CD4-positive, alpha-beta memory T cell (primary cell): ENCODE data around the gene TUBA1A. TPM values are rescaled to one million over a fixed set of nuclear protein-coding genes. Genes with fewer than 3 reads are reported as not detected.

ENCODE experiments used
- CTCF ChIA-PET: fragments of 350-600 bp; sonication (Branson Sonifier 250); formaldehyde crosslinking; loops from one replicate; lab custom pipeline; 2021; ENCODE audit warnings: inconsistent platforms; ENCODE audit not compliant: partially characterized antibody; lab: Charles Lee
- POLR2A ChIA-PET: fragments of 350-600 bp; sonication (Branson Sonifier 250); formaldehyde crosslinking; loops from one replicate; lab custom pipeline; 2021; ENCODE audit not compliant: partially characterized antibody; lab: Charles Lee
- DNase-seq, 5 donors: peaks; one replicate each; pipeline versions ENCODE4 v3.0.0 to v3.0.0-alpha.2; 2020 to 2022; ENCODE audit warnings: mixed read lengths in 1 of 5
- H3K27ac ChIP-seq: one replicate; pipeline ENCODE4 v1.7.0; 2013; ENCODE audit warnings: low read depth, low read length
- H3K27me3 ChIP-seq: 2 replicates; pipeline ENCODE4 v1.7.0; 2013; ENCODE audit warnings: mild to moderate bottlenecking, low read length, moderate library complexity; ENCODE audit not compliant: insufficient read depth
- H3K36me3 ChIP-seq: 2 replicates; pipeline ENCODE4 v1.7.0; 2013; ENCODE audit warnings: mild to moderate bottlenecking, low read length, moderate library complexity; ENCODE audit not compliant: insufficient read depth
- H3K4me1 ChIP-seq: 2 replicates; pipeline ENCODE4 v1.7.0; 2013; ENCODE audit warnings: mild to moderate bottlenecking, low read length, moderate library complexity; ENCODE audit not compliant: insufficient read depth
- H3K4me3 ChIP-seq, 2 donors: one replicate each; pipeline ENCODE4 v1.7.0; 2013; ENCODE audit warnings: low read length in 2 of 2, mild to moderate bottlenecking in 1 of 2
- H3K9me3 ChIP-seq, 2 donors: one replicate each; pipeline ENCODE4 v1.7.0; 2013; ENCODE audit warnings: low read length in 2 of 2, control low read depth in 1 of 2; ENCODE audit not compliant: control insufficient read depth in 1 of 2
- H3K27ac Mint-ChIP-seq, 7 donors: one replicate each; pipeline ENCODE4 v1.8.0; 2020 to 2021; ENCODE audit warnings: mixed read lengths in 7 of 7, mild to moderate bottlenecking in 6 of 7, inconsistent platforms in 3 of 7, moderate library complexity in 3 of 7
- H3K27me3 Mint-ChIP-seq, 2 donors: one replicate each; pipeline ENCODE4 v1.8.0; 2020 to 2021; ENCODE audit warnings: mixed read lengths in 2 of 2
- H3K36me3 Mint-ChIP-seq, 2 donors: one replicate each; pipeline ENCODE4 v1.8.0; 2020 to 2021; ENCODE audit warnings: mixed read lengths in 2 of 2, inconsistent platforms in 1 of 2, mild to moderate bottlenecking in 1 of 2
- H3K4me1 Mint-ChIP-seq, 4 donors: one replicate each; pipeline ENCODE4 v1.8.0; 2020 to 2021; ENCODE audit warnings: mixed read lengths in 4 of 4, mild to moderate bottlenecking in 1 of 4
- H3K4me3 Mint-ChIP-seq, 8 donors: one replicate each; pipeline ENCODE4 v1.8.0; 2020 to 2021; ENCODE audit warnings: mixed read lengths in 8 of 8, mild to moderate bottlenecking in 7 of 8, moderate library complexity in 6 of 8, inconsistent platforms in 3 of 8
- H3K9me3 Mint-ChIP-seq, 8 donors: one replicate each; pipeline ENCODE4 v1.8.0; 2020 to 2021; ENCODE audit warnings: mixed read lengths in 8 of 8, mild to moderate bottlenecking in 5 of 8, inconsistent platforms in 3 of 8, moderate library complexity in 1 of 8
- intact Hi-C: fragments of 100-400 bp; cut with micrococcal nuclease; formaldehyde crosslinking; loops from one replicate; pipeline ENCODE4 v1.15.1; 2023
- polyA plus RNA-seq, 2 donors: library from polyadenylated mRNA; unstranded; fragments of 300-500 nt; fragmentation: Illumina TruSeq; gene quantifications; one replicate each; pipeline ENCODE4 v1.2.3, GENCODE V29; 2021
- total RNA-seq, 2 experiments: library from RNA; stranded (reverse); gene quantifications; one replicate each; pipeline ENCODE4 v1.2.3, GENCODE V29; 2021

The TUBA1A gene
- total RNA-seq (100 to 1,000 TPM in 1 of 2 experiments, 10 to 100 TPM in 1; 97.5 to 102 TPM), polyA plus RNA-seq (100 to 1,000 TPM; 164 to 315 TPM)

DNA sequence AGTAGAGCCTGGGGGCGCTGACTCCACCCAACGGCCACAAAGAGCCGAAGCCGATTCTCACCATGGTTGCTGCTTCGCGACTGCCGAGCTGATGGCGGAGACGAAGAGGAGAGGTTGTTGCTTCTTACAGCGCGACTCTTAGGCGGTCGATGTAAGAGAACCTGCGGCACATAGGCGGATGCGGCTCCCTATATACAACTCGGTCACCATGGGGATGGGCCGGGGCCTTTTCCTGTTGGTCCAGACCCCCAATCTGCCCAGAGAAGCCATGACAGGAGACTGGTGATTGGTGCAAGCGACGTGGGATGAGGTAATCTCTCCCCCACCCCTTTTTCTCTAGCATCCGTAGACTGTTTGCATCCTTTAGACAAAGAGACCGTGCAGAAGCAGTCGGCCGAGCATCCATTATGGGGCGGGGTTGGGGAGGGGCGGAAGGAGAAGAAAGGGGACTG lies at the start of gene TUBA1A:
TUBA1A (minus strand) TSS at position 165 of the 452 bp plus-strand sequence; CDS start at position 64, 101 bp downstream.
- intact Hi-C loops, result loop anchor here (1.0 to 5.0 kb wide), 8 partner anchors 45 to 171 kb away; partner anchors contain the start of genes KMT2D, LMBR1L, PRKAG1 and TUBA1C
- H3K9me3 ChIP-seq, result no peaks in the 10 kb centered on the region
- Mint-ChIP-seq H3K4me3 (peak within 1 kb of the TSS; percentile 95 to 99 (median 98)), H3K36me3 (peaks cover 25 to 35% of the 10 kb centered on the region in 2 donors), H3K27me3 (no peaks in the 10 kb centered on the region), H3K27ac (peak within 1 kb of the TSS; percentile 96 to 100 (median 99)), H3K9me3 (peaks cover 0 to 6% (median 0%) of the 10 kb centered on the region in 8 donors), H3K4me1 (peaks cover 12 to 35% (median 25%) of the 10 kb centered on the region in 4 donors)
- peak within 1 kb of the TSS; percentile 95 for H3K27ac ChIP-seq
- peak within 1 kb of the TSS; percentile 84 to 97 for H3K4me3 ChIP-seq
- peaks cover 11% of the 10 kb centered on the region for H3K36me3 ChIP-seq
- peaks cover 17% of the 10 kb centered on the region for H3K4me1 ChIP-seq
- peak; percentile 96 to 99 (median 98) for DNase-seq
- ChIA-PET POLR2A (interaction anchor here (0.7 to 5.2 kb wide), 37 partner anchors 9 to 1575 kb away, joined by 3 to 394 read pairs (median 6); partner anchors contain the start of genes ATF1, COX14, DDX23 and KMT2D), CTCF (interaction anchor here (0.7 to 3.1 kb wide), 14 partner anchors 41 to 125 kb away, joined by 3 to 52 read pairs (median 5); partner anchors contain the start of gene TUBA1B)
- no peaks in the 10 kb centered on the region for H3K27me3 ChIP-seq

DNA sequence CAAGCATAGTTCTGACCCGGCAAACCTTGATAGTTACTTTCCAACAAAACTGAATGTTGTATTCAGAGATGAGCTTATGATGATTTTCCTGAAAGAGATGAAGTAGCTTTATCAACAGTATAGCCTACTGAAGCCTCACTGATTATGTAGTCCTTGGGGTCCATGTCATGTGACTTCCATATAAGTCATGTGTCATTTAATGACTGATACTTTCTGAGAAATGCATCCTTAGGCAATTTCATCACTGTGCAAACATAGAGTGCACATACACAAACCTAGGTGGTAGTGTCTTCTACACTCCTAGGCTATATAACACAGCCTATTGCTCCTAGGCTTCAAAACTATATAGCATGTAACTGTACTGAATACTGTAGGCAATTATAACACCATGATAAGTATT lies 47.5 kb upstream of the TUBA1A start:
- Mint-ChIP-seq H3K9me3 (peaks cover 0 to 2% (median 0%) of the 10 kb centered on the region in 8 donors), H3K4me1 (peaks cover 0 to 13% (median 6%) of the 10 kb centered on the region in 4 donors), H3K36me3 (no peaks in the 10 kb centered on the region), H3K27ac (peak overlapping the region in 1 of 7 donors; percentile 31), H3K4me3 (peak overlapping the region in 1 of 8 donors; percentile 28), H3K27me3 (peaks cover 0 to 2% of the 10 kb centered on the region in 2 donors)
- POLR2A ChIA-PET, result interaction anchor here (1.0 to 3.4 kb wide), 2 partner anchors 106 to 148 kb away, joined by 3 to 36 read pairs; partner anchors contain the start of gene TUBA1B
- intact Hi-C loops, result no loop called here
- DNase-seq, result no peak
- Histone ChIP-seq H3K4me3 (no peak overlapping the region), H3K27me3 (no peaks in the 10 kb centered on the region), H3K27ac (no peak overlapping the region), H3K9me3 (no peaks in the 10 kb centered on the region), H3K4me1 (no peaks in the 10 kb centered on the region), H3K36me3 (no peaks in the 10 kb centered on the region)
- CTCF ChIA-PET, result interaction anchor here (1.0 to 7.4 kb wide), 7 partner anchors 9 to 173 kb away, joined by 3 to 84 read pairs (median 12); partner anchors contain the start of gene TUBA1A

DNA sequence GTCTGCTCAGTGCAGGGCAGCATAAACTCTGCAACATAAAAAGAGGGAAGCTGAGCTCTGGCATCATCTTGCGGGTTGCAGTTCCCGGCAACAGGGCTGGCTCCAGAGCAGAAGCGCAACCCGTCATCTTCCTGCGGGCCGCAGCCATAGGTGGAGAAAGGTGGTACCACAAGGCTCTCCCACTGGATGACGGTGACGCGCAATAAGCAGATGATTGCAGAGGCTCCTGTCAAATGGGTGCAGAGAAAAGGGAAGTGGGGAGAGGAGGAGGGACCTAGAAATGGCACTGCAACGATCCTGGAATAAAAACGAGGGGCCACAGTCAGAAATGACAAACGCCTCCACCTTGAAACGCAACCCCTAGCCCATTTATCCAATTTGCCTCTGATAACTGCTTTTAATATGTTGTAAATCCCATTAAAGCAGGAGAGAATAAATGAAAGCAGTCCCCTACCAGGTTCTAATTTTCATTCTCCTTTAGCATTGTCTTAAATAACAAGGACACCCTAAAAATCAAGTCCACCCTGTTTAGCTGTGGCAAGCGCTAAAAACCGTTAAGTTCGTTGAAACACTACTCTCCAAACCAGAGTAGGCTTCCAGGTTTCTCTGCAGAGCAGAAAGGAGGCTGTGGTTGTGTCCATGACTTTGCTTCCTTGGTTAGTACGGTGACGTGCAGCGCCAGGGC lies 45.1 kb upstream of the TUBA1A start:
- Mint-ChIP-seq H3K36me3 (no peaks in the 10 kb centered on the region), H3K4me1 (peaks cover 0 to 13% (median 6%) of the 10 kb centered on the region in 4 donors), H3K9me3 (no peaks in the 10 kb centered on the region), H3K27me3 (no peaks in the 10 kb centered on the region), H3K27ac (peak overlapping the region in 4 of 7 donors; percentile 33 to 94 (median 73)), H3K4me3 (peak overlapping the region; percentile 21 to 93 (median 53))
- ChIA-PET CTCF (interaction anchor here (0.9 to 7.4 kb wide), 11 partner anchors 10 to 147 kb away, joined by 3 to 84 read pairs (median 5); partner anchors contain the start of gene TUBA1B), POLR2A (interaction anchor here (1.0 to 3.4 kb wide), 4 partner anchors 30 to 170 kb away, joined by 3 to 36 read pairs (median 12); partner anchors contain the start of genes TUBA1A and TUBA1B)
- peak overlapping the region; percentile 38 for H3K27ac ChIP-seq
- no peaks in the 10 kb centered on the region for H3K36me3 ChIP-seq
- DNase-seq, result peak in 1 of 5 donors; percentile 2
- H3K27me3 ChIP-seq, result no peaks in the 10 kb centered on the region
- no peaks in the 10 kb centered on the region for H3K9me3 ChIP-seq
- intact Hi-C loops, result loop anchor here (1.0 kb wide), 4 partner anchors 31 to 124 kb away; partner anchors contain the start of genes LMBR1L, TUBA1B and TUBA1C
- no peaks in the 10 kb centered on the region for H3K4me1 ChIP-seq
- H3K4me3 ChIP-seq, result peak overlapping the region in 1 of 2 donors; percentile 83

DNA sequence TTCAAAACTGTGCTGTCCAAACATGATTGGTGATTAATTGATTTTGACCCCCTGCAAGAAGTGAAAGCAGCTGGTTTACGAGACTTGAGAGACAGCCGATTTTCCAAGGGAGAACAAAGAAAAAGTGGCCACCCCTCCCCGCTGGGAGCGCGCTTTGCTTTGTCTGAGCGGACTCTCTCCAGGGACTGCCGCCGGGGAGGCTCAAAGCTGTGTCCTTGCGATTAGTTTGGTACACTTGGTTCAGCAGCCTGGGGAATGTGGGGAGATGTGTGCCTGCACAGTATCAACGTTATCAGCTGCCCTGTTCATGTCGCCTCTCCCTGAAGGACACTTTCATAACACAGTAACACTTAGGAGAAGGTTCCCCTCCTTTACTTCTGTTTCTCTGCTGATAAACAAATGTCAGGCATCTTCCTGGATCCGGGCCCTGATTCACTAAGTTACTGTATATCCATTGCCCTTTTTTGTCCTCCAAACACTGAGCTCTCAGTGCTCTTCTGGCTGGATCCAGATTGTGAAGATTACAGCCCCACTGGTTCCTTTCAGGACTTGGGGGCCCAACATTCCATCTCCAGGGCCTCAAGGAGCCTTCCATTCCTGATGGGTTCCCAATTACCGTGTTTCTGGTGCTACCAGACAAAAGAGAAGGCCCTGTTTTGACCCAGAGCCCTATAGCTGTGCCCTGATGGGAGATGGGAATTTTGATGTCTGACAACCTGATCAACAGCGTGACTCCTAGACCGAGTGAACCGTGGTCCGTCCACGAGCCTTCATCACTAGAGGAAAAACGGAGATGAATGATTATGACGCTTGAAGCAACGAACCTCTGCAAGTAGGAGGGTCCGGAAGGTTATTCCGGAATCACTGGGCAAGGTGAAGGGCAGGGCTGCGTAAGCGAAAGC lies 44.3 kb upstream of the TUBA1A start:
- Mint-ChIP-seq H3K27me3 (no peaks in the 10 kb centered on the region), H3K4me1 (peaks cover 0 to 13% (median 6%) of the 10 kb centered on the region in 4 donors), H3K9me3 (no peaks in the 10 kb centered on the region), H3K36me3 (no peaks in the 10 kb centered on the region), H3K27ac (peak overlapping the region in 6 of 7 donors; percentile 33 to 81 (median 54)), H3K4me3 (peak overlapping the region; percentile 21 to 61 (median 53))
- no peak overlapping the region for H3K27ac ChIP-seq
- H3K27me3 ChIP-seq, result no peaks in the 10 kb centered on the region
- ChIA-PET CTCF (interaction anchor here (0.9 to 7.4 kb wide), 12 partner anchors 9 to 169 kb away, joined by 3 to 84 read pairs (median 5); partner anchors contain the start of genes TUBA1B and TUBA1C), POLR2A (interaction anchor here (1.0 to 3.4 kb wide), 4 partner anchors 31 to 103 kb away, joined by 3 to 36 read pairs (median 9); partner anchors contain the start of genes TUBA1A and TUBA1B)
- H3K4me3 ChIP-seq, result no peak overlapping the region
- H3K36me3 ChIP-seq, result no peaks in the 10 kb centered on the region
- no peaks in the 10 kb centered on the region for H3K4me1 ChIP-seq
- no peaks in the 10 kb centered on the region for H3K9me3 ChIP-seq
- no peak for DNase-seq
- intact Hi-C loops, result no loop called here

DNA sequence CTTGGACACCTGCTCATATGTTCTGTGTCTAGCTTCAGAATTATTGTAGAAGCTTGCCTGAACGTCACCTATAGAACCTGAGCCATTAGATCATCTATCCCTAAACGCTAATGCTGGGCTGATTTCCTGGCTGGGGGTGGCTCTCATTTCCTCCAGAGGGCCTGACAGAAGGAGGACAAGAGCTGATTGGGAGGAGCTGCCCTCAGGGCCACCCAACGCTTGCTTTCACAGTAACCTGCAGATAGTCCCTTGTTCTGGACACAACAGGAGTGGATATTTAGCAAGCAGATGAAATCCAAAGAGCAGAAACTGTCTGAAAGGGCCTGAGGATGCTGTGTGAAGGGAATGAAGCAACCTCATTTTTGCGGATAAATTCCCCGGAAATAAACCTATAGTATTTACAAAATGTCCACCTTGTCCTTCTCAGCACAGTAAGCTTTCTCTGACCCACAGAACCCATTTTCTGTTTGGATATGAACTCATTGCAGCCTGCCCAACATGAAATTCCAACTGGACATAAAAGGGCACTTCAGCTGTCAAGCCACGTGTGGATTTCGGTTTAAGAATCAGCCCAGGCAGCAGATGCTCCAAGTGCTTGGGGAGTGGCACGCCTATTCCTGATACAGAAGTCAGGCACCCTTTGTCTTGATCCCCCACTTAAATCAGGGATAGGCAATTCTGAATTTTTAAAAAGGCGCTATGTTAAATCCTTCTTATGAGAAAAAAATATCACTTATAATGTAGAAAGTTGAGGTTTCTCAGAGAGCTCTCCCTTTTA lies 43.2 kb upstream of the TUBA1A start:
- H3K9me3 Mint-ChIP-seq, result no peaks in the 10 kb centered on the region
- no peak overlapping the region for H3K27ac ChIP-seq
- no peaks in the 10 kb centered on the region for H3K9me3 ChIP-seq
- no peaks in the 10 kb centered on the region for H3K27me3 Mint-ChIP-seq
- no peaks in the 10 kb centered on the region for H3K36me3 Mint-ChIP-seq
- peak overlapping the region in 2 of 7 donors; percentile 8 to 68 for H3K27ac Mint-ChIP-seq
- no peaks in the 10 kb centered on the region for H3K27me3 ChIP-seq
- no peaks in the 10 kb centered on the region for H3K36me3 ChIP-seq
- ChIA-PET CTCF (interaction anchor here (0.6 to 7.4 kb wide), 7 partner anchors 32 to 539 kb away, joined by 3 to 84 read pairs (median 4); partner anchors contain the start of genes RHEBL1 and TUBA1C), POLR2A (interaction anchor here (1.3 to 2.5 kb wide), 3 partner anchors 30 to 101 kb away, joined by 3 to 15 read pairs (median 4); partner anchors contain the start of genes TUBA1A and TUBA1B)
- intact Hi-C loops, result no loop called here
- H3K4me3 ChIP-seq, result no peak overlapping the region
- no peaks in the 10 kb centered on the region for H3K4me1 ChIP-seq
- no peak for DNase-seq
- H3K4me1 Mint-ChIP-seq, result peaks cover 0 to 13% (median 6%) of the 10 kb centered on the region in 4 donors
- H3K4me3 Mint-ChIP-seq, result no peak overlapping the region
